Measurements from ENCODE around the gene NECAB3. TPM values are rescaled to one million over a fixed set of nuclear protein-coding genes. Genes with fewer than 3 reads are reported as not detected.
A peak's percentile ranks its signal among the peaks of the same experiment; 100 is the strongest.

NECAB3 gene
- total RNA-seq, 2 donors from 2014 or later, result 77.2 to 92.3 TPM

DNA sequence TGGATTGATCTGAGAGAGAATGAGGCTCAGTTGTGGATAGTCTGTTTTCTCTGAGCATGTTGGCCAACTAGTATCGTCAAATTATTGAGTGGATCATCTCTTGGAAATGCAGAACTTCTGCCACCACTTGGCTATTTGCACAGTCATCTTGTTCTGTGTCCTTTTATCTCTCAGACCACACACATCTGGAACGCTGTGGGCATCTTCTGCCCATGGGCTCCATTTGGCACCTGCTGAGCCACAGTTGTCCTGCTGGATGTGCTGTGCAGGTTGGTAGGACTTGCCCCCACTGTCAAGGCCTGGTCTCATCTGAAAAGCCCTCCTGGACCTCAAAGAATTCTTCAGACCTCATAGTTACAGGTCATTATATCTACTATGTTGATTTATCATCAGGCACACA, 28.8 kb downstream of the NECAB3 start:
- no peak overlapping the region for H3K27ac ChIP-seq (ENCODE audit: low read depth, low read length)
- peaks cover 50% of the 10 kb centered on the region for H3K36me3 ChIP-seq (ENCODE audit: control insufficient read depth, insufficient read depth, low read length)
- Mint-ChIP-seq H3K36me3 (ENCODE audit: low read depth) (peaks cover 51% of the 10 kb centered on the region), H3K27ac (no peak overlapping the region), H3K4me1 (no peaks in the 10 kb centered on the region), H3K4me3 (no peak overlapping the region), H3K9me3 (no peaks in the 10 kb centered on the region), H3K27me3 (ENCODE audit: insufficient read depth) (no peaks in the 10 kb centered on the region)
- no peaks in the 10 kb centered on the region for H3K27me3 ChIP-seq (ENCODE audit: control insufficient read depth, insufficient read depth, low read length, poor library complexity, severe bottlenecking)
- no peak for DNase-seq
- TF ChIP-seq, protein P1, sequence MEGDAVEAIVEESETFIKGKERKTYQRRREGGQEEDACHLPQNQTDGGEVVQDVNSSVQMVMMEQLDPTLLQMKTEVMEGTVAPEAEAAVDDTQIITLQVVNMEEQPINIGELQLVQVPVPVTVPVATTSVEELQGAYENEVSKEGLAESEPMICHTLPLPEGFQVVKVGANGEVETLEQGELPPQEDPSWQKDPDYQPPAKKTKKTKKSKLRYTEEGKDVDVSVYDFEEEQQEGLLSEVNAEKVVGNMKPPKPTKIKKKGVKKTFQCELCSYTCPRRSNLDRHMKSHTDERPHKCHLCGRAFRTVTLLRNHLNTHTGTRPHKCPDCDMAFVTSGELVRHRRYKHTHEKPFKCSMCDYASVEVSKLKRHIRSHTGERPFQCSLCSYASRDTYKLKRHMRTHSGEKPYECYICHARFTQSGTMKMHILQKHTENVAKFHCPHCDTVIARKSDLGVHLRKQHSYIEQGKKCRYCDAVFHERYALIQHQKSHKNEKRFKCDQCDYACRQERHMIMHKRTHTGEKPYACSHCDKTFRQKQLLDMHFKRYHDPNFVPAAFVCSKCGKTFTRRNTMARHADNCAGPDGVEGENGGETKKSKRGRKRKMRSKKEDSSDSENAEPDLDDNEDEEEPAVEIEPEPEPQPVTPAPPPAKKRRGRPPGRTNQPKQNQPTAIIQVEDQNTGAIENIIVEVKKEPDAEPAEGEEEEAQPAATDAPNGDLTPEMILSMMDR (conservative IDR thresholded peaks at IDR 0.05), result no peak
- no peak overlapping the region for H3K9ac ChIP-seq (ENCODE audit: extremely low read depth, low read length, poor library complexity, severe bottlenecking)
- H3K4me1 ChIP-seq (ENCODE audit: control insufficient read depth, insufficient read depth, low read length), result no peaks in the 10 kb centered on the region
- no peak overlapping the region for H3K4me3 ChIP-seq (ENCODE audit: low read length)
- no peaks in the 10 kb centered on the region for H3K9me3 ChIP-seq (ENCODE audit: control insufficient read depth, low read length)
- WGBS, 2 experiments (ENCODE audit: insufficient coverage in 1 of 2, insufficient read length in 1 of 2), result 91 to 100% methylated on average over 1 to 2 of the region's 2 CpGs

GRCh38 chr20:33645072-33645358, 29.2 kb downstream of the NECAB3 start:
- Mint-ChIP-seq H3K36me3 (ENCODE audit: low read depth) (peaks cover 55% of the 10 kb centered on the region), H3K27me3 (ENCODE audit: insufficient read depth) (no peaks in the 10 kb centered on the region), H3K4me3 (no peak overlapping the region), H3K9me3 (no peaks in the 10 kb centered on the region), H3K27ac (no peak overlapping the region), H3K4me1 (no peaks in the 10 kb centered on the region)
- no peak overlapping the region for H3K27ac ChIP-seq (ENCODE audit: low read depth, low read length)
- H3K4me1 ChIP-seq (ENCODE audit: control insufficient read depth, insufficient read depth, low read length), result no peaks in the 10 kb centered on the region
- H3K4me3 ChIP-seq (ENCODE audit: low read length), result no peak overlapping the region
- no peak overlapping the region for H3K9ac ChIP-seq (ENCODE audit: extremely low read depth, low read length, poor library complexity, severe bottlenecking)
- peaks cover 53% of the 10 kb centered on the region for H3K36me3 ChIP-seq (ENCODE audit: control insufficient read depth, insufficient read depth, low read length)
- WGBS, 2 experiments (ENCODE audit: insufficient coverage in 1 of 2, insufficient read length in 1 of 2), result 87% methylated on average over 4 of the region's 4 CpGs; no CpG with 5 or more reads in 1 of the 2 experiments
- H3K27me3 ChIP-seq (ENCODE audit: control insufficient read depth, insufficient read depth, low read length, poor library complexity, severe bottlenecking), result no peaks in the 10 kb centered on the region
- DNase-seq, result no peak
- TF ChIP-seq, protein P1 (conservative IDR thresholded peaks at IDR 0.05), result no peak
- H3K9me3 ChIP-seq (ENCODE audit: control insufficient read depth, low read length), result no peaks in the 10 kb centered on the region

GRCh38 chr20:33644313-33645071, 29.7 kb downstream of the NECAB3 start:
- Histone ChIP-seq H3K9me3 (ENCODE audit: control insufficient read depth, low read length) (no peaks in the 10 kb centered on the region), H3K4me1 (ENCODE audit: control insufficient read depth, insufficient read depth, low read length) (no peaks in the 10 kb centered on the region), H3K27me3 (ENCODE audit: control insufficient read depth, insufficient read depth, low read length, poor library complexity, severe bottlenecking) (no peaks in the 10 kb centered on the region), H3K4me3 (ENCODE audit: low read length) (no peak overlapping the region), H3K27ac (ENCODE audit: low read depth, low read length) (no peak overlapping the region), H3K9ac (ENCODE audit: extremely low read depth, low read length, poor library complexity, severe bottlenecking) (no peak overlapping the region), H3K36me3 (ENCODE audit: control insufficient read depth, insufficient read depth, low read length) (peaks cover 53% of the 10 kb centered on the region)
- Mint-ChIP-seq H3K4me3 (no peak overlapping the region), H3K27me3 (ENCODE audit: insufficient read depth) (no peaks in the 10 kb centered on the region), H3K36me3 (ENCODE audit: low read depth) (peaks cover 60% of the 10 kb centered on the region), H3K27ac (no peak overlapping the region), H3K9me3 (no peaks in the 10 kb centered on the region), H3K4me1 (no peaks in the 10 kb centered on the region)
- WGBS, 2 experiments (ENCODE audit: insufficient coverage in 1 of 2, insufficient read length in 1 of 2), result 94% methylated on average over 20 to 28 of the region's 28 CpGs
- TF ChIP-seq, protein P1 (conservative IDR thresholded peaks at IDR 0.05), result no peak
- peak; percentile 44 for DNase-seq
